GM12874 (cell line): Measurements from ENCODE around the gene HRH2.

Experiments used
- CTCF ChIP-seq: IDR thresholded peaks from 2 replicates; pipeline ENCODE4 v1.5.1; 2011; ENCODE audit warnings: low read depth, mild to moderate bottlenecking, control low read depth, low read length, moderate library complexity; ENCODE audit not compliant: insufficient read depth

Gene HRH2

GRCh38 chr5:175689147-175689991, 31.5 kb downstream of the HRH2 start:
- no peak for TF ChIP-seq CTCF

- no peak for TF ChIP-seq CTCF
Measured at GRCh38 chr5:175690025-175690424, 32.2 kb downstream of the HRH2 start.

- TF ChIP-seq CTCF: no peak
Measured at GRCh38 chr5:175690586-175690985, 32.7 kb downstream of the HRH2 start.

GRCh38 chr5:175691761-175692160, 33.9 kb downstream of the HRH2 start:
- no peak for TF ChIP-seq CTCF

GRCh38 chr5:175692235-175692995, 34.5 kb downstream of the HRH2 start:
- TF ChIP-seq CTCF: no peak

GRCh38 chr5:175692996-175693710, 35.3 kb downstream of the HRH2 start:
- TF ChIP-seq CTCF: no peak

GRCh38 chr5:175693741-175694140, 35.9 kb downstream of the HRH2 start:
- no peak for TF ChIP-seq CTCF
